ENCODE data around the gene TMPRSS2. TPM values are rescaled to one million over a fixed set of nuclear protein-coding genes. Genes with fewer than 3 reads are reported as not detected.

TMPRSS2 gene
- total and polyA plus RNA-seq, 9 donors: 0.01 to 3.0 (median 1.2) TPM; not detected in 3

GRCh38 chr21:41518757-41519156 is 10.8 kb upstream of the TMPRSS2 start:
- 90 to 95% (median 92%) methylated on average over 4 of the region's 4 CpGs for WGBS, 3 donors
- TF ChIP-seq POLR2A (IDR thresholded peaks at IDR 0.05) (no peak), CTCF (IDR thresholded peaks at IDR 0.05) (no peak), EP300 (IDR thresholded peaks at IDR 0.05) (no peak)
- intact Hi-C loops (cut with DNase I): no loop called here
- Histone ChIP-seq H3K27ac (no peak overlapping the region), H3K4me1 (ENCODE audit: insufficient read depth) (no peaks in the 10 kb centered on the region), H3K36me3 (no peaks in the 10 kb centered on the region), H3K9me3 (no peaks in the 10 kb centered on the region), H3K27me3 (no peaks in the 10 kb centered on the region), H3K4me3 (no peak overlapping the region)
- no peak for DNase-seq

GRCh38 chr21:41511858-41512257 is 3.9 kb upstream of the TMPRSS2 start:
- Histone ChIP-seq H3K27ac (no peak overlapping the region), H3K4me1 (ENCODE audit: insufficient read depth) (peaks cover 5% of the 10 kb centered on the region), H3K4me3 (no peak overlapping the region), H3K36me3 (no peaks in the 10 kb centered on the region), H3K9me3 (no peaks in the 10 kb centered on the region), H3K27me3 (no peaks in the 10 kb centered on the region)
- DNase-seq: no peak
- 31 to 41% (median 34%) methylated on average over 7 of the region's 7 CpGs for WGBS, 3 donors
- no peak for TF ChIP-seq POLR2A (IDR thresholded peaks at IDR 0.05)
- no peak for TF ChIP-seq EP300 (IDR thresholded peaks at IDR 0.05)
- no peak for TF ChIP-seq CTCF (IDR thresholded peaks at IDR 0.05)
- intact Hi-C loops (cut with DNase I): no loop called here

GRCh38 chr21:41510500-41510899 is 2.5 kb upstream of the TMPRSS2 start:
- no peak for TF ChIP-seq POLR2A (IDR thresholded peaks at IDR 0.05)
- H3K4me3 ChIP-seq: no peak overlapping the region
- peaks cover 5% of the 10 kb centered on the region for H3K4me1 ChIP-seq (ENCODE audit: insufficient read depth)
- intact Hi-C loops (cut with DNase I): no loop called here
- no peak overlapping the region for H3K27ac ChIP-seq
- no peaks in the 10 kb centered on the region for H3K36me3 ChIP-seq
- DNase-seq: no peak
- WGBS, 3 donors: 37 to 56% (median 47%) methylated on average over 2 of the region's 2 CpGs
- H3K27me3 ChIP-seq: no peaks in the 10 kb centered on the region
- no peaks in the 10 kb centered on the region for H3K9me3 ChIP-seq

- TF ChIP-seq EP300 (IDR thresholded peaks at IDR 0.05): no peak
- TF ChIP-seq CTCF (IDR thresholded peaks at IDR 0.05): no peak
- TF ChIP-seq POLR2A (IDR thresholded peaks at IDR 0.05): no peak
- Histone ChIP-seq H3K4me3 (no peak overlapping the region), H3K9me3 (no peaks in the 10 kb centered on the region), H3K27me3 (no peaks in the 10 kb centered on the region), H3K27ac (no peak overlapping the region), H3K4me1 (ENCODE audit: insufficient read depth) (peaks cover 5% of the 10 kb centered on the region), H3K36me3 (no peaks in the 10 kb centered on the region)
- WGBS, 3 donors: 65 to 71% (median 66%) methylated on average over 3 of the region's 3 CpGs
- no peak for DNase-seq
- intact Hi-C loops (cut with DNase I): no loop called here
Measured at GRCh38 chr21:41509733-41510132, 1.8 kb upstream of the TMPRSS2 start.

- no peak overlapping the region for H3K27ac ChIP-seq
- no peak for DNase-seq
- H3K4me3 ChIP-seq: no peak overlapping the region
- H3K27me3 ChIP-seq: no peaks in the 10 kb centered on the region
- intact Hi-C loops (cut with DNase I): no loop called here
- WGBS, 3 donors: 50 to 53% (median 50%) methylated on average over 7 of the region's 7 CpGs
- peaks cover 5% of the 10 kb centered on the region for H3K4me1 ChIP-seq (ENCODE audit: insufficient read depth)
- TF ChIP-seq EP300 (IDR thresholded peaks at IDR 0.05): no peak
- TF ChIP-seq CTCF (IDR thresholded peaks at IDR 0.05): no peak
- no peak for TF ChIP-seq POLR2A (IDR thresholded peaks at IDR 0.05)
- no peaks in the 10 kb centered on the region for H3K9me3 ChIP-seq
- no peaks in the 10 kb centered on the region for H3K36me3 ChIP-seq
Measured at GRCh38 chr21:41509145-41509496, 1.2 kb upstream of the TMPRSS2 start.
